KMS-11 (cell line): ENCODE data around the gene WNT10A.

ENCODE experiments used
- H2AFZ ChIP-seq: fragments of 200-600 bp; sonication (generic); 2 replicates; pipeline ENCODE4 v1.6.1; 2016; ENCODE audit warnings: antibody characterized with exemption, mixed run types, low read depth
- H3K27ac ChIP-seq: fragments of 200-600 bp; sonication (generic); 2 replicates; pipeline ENCODE4 v1.6.1; 2016; ENCODE audit warnings: mild to moderate bottlenecking, mixed run types
- H3K27me3 ChIP-seq: fragments of 200-600 bp; sonication (generic); 2 replicates; pipeline ENCODE4 v1.6.1; 2017; ENCODE audit warnings: mild to moderate bottlenecking, low read depth, mixed run types, moderate library complexity; ENCODE audit not compliant: insufficient read depth
- H3K36me3 ChIP-seq: fragments of 200-600 bp; sonication (generic); 2 replicates; pipeline ENCODE4 v1.6.1; 2017; ENCODE audit warnings: mild to moderate bottlenecking, mixed run types; ENCODE audit not compliant: insufficient read depth
- H3K4me1 ChIP-seq: fragments of 200-600 bp; sonication (generic); 2 replicates; pipeline ENCODE4 v1.6.1; 2016; ENCODE audit warnings: mild to moderate bottlenecking, low read depth, mixed run types; ENCODE audit not compliant: poor library complexity, severe bottlenecking
- H3K4me2 ChIP-seq: fragments of 200-600 bp; sonication (generic); 2 replicates; pipeline ENCODE4 v1.7.0; 2016; ENCODE audit warnings: mild to moderate bottlenecking, mixed run types
- H3K4me3 ChIP-seq: fragments of 200-600 bp; sonication (generic); IDR thresholded peaks from 2 replicates; pipeline ENCODE4 v1.6.1; 2017; ENCODE audit warnings: low read depth, low read length, mixed read lengths; ENCODE audit not compliant: insufficient read depth
- H3K79me2 ChIP-seq: fragments of 200-600 bp; sonication (generic); 2 replicates; pipeline ENCODE4 v1.6.1; 2016; ENCODE audit warnings: low read depth, mixed run types; ENCODE audit not compliant: insufficient read depth
- H3K9ac ChIP-seq: fragments of 200-600 bp; sonication (generic); 2 replicates; pipeline ENCODE4 v1.6.1; 2016; ENCODE audit warnings: mild to moderate bottlenecking, mixed run types
- H4K20me1 ChIP-seq: fragments of 200-600 bp; sonication (generic); 2 replicates; pipeline ENCODE4 v1.6.1; 2016; ENCODE audit warnings: mild to moderate bottlenecking, mixed run types; ENCODE audit not compliant: insufficient read depth
- TF ChIP-seq, protein P1 (sequence below): fragments of 200-600 bp; sonication (generic); conservative IDR thresholded peaks from 2 replicates; pipeline ENCODE4 v1.6.1; 2017; ENCODE audit warnings: low read depth, mild to moderate bottlenecking, antibody characterized with exemption, low read length, moderate library complexity, mixed read lengths

The WNT10A gene

GRCh38 chr2:218890369-218890768, 9.7 kb downstream of the WNT10A start:
- Histone ChIP-seq H2AFZ (no peak overlapping the region), H3K79me2 (peaks cover 27% of the 10 kb centered on the region; the same call in 1 of the 2 replicates), H3K27me3 (no peaks in the 10 kb centered on the region), H3K4me3 (no peak overlapping the region), H3K4me2 (no peak overlapping the region; the same call in 1 of the 2 replicates), H3K27ac (no peak overlapping the region), H3K4me1 (peaks cover 91% of the 10 kb centered on the region), H3K36me3 (no peaks in the 10 kb centered on the region), H4K20me1 (no peaks in the 10 kb centered on the region), H3K9ac (no peak overlapping the region)
- TF ChIP-seq, protein P1, sequence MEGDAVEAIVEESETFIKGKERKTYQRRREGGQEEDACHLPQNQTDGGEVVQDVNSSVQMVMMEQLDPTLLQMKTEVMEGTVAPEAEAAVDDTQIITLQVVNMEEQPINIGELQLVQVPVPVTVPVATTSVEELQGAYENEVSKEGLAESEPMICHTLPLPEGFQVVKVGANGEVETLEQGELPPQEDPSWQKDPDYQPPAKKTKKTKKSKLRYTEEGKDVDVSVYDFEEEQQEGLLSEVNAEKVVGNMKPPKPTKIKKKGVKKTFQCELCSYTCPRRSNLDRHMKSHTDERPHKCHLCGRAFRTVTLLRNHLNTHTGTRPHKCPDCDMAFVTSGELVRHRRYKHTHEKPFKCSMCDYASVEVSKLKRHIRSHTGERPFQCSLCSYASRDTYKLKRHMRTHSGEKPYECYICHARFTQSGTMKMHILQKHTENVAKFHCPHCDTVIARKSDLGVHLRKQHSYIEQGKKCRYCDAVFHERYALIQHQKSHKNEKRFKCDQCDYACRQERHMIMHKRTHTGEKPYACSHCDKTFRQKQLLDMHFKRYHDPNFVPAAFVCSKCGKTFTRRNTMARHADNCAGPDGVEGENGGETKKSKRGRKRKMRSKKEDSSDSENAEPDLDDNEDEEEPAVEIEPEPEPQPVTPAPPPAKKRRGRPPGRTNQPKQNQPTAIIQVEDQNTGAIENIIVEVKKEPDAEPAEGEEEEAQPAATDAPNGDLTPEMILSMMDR, result no peak

DNA sequence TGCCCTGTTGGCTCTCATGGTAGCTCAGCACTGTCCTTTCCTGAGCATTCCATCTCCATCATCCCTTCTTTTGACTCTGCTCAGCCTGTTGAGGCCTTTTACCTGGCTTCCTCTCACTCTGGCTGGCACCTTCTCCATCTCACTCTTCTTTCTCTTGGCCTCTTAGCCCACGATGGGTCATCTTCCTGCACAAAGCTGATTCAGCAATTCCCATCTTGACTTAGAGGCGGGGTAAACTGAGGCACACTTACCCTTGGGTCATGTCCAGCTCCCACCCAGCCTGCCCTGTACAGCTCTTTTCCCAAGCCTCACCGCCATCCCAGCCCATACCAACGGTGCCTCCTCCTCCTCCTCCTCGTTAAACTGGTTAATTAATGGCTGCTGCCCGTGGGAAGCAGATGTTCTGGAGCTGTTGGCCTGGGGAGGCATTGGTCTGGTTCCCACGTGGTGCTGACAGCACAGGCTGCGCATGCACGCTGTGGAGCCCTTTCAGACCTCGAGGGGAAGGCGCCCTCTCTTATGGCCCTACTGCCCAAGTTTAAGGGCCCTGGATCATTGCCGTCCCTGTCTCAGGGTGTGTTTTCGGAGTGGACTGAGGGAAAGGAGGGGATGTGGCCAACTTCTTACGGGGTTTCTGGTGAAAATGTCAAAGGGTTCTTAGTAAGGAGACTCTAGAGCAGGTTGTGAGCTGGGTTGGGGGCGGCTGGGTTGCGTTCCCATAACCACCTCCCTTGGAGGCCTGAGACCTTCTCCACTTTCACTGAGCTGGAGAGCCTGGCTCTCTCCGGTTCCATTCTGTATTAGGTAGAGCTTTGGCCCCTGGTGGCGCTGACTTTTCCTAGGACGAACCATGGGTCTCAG, 10.9 kb downstream of the WNT10A start:
- no peak overlapping the region; the same call in 1 of the 2 replicates for H3K9ac ChIP-seq
- peaks cover 27% of the 10 kb centered on the region; the same call in 1 of the 2 replicates for H3K79me2 ChIP-seq
- TF ChIP-seq, protein P1, result no peak
- no peak overlapping the region for H2AFZ ChIP-seq
- H3K27ac ChIP-seq, result no peak overlapping the region; the same call in 1 of the 2 replicates
- H3K27me3 ChIP-seq, result no peaks in the 10 kb centered on the region
- H3K36me3 ChIP-seq, result no peaks in the 10 kb centered on the region
- peaks cover 90% of the 10 kb centered on the region for H3K4me1 ChIP-seq
- no peak overlapping the region for H3K4me3 ChIP-seq
- no peaks in the 10 kb centered on the region for H4K20me1 ChIP-seq
- H3K4me2 ChIP-seq, result peak overlapping the region; percentile 96

DNA sequence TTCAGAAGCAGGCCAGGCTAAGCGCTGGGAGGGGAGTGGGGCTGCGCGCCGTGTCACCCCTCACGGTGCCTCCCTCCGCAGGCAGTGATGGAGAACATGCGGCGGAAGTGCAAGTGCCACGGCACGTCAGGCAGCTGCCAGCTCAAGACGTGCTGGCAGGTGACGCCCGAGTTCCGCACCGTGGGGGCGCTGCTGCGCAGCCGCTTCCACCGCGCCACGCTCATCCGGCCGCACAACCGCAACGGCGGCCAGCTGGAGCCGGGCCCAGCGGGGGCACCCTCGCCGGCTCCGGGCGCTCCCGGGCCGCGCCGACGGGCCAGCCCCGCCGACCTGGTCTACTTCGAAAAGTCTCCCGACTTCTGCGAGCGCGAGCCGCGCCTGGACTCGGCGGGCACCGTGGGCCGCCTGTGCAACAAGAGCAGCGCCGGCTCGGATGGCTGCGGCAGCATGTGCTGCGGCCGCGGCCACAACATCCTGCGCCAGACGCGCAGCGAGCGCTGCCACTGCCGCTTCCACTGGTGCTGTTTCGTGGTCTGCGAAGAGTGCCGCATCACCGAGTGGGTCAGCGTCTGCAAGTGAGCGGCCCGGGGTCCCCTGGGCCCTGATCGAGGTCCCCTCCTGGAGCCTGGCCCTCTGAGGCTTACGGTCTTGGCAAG, 12.2 kb downstream of the WNT10A start:
- H3K36me3 ChIP-seq, result no peaks in the 10 kb centered on the region
- peak overlapping the region; percentile 68 for H3K4me3 ChIP-seq
- no peaks in the 10 kb centered on the region for H4K20me1 ChIP-seq
- H3K79me2 ChIP-seq, result peaks cover 25% of the 10 kb centered on the region; the same call in 1 of the 2 replicates
- H3K4me1 ChIP-seq, result peaks cover 82% of the 10 kb centered on the region
- TF ChIP-seq, protein P1, result peak; percentile 45; the same call in 1 of the 2 replicates
- no peaks in the 10 kb centered on the region for H3K27me3 ChIP-seq
- peak overlapping the region; percentile 97 for H3K27ac ChIP-seq
- peak overlapping the region; percentile 80 for H3K9ac ChIP-seq
- H3K4me2 ChIP-seq, result peak overlapping the region; percentile 96
- H2AFZ ChIP-seq, result peak overlapping the region; percentile 8; the same call in 1 of the 2 replicates

GRCh38 chr2:218893349-218894150, 12.9 kb downstream of the WNT10A start:
- H3K9ac ChIP-seq, result peak overlapping the region; percentile 80
- H3K79me2 ChIP-seq, result peaks cover 24% of the 10 kb centered on the region; the same call in 1 of the 2 replicates
- TF ChIP-seq, protein P1, result no peak
- H3K4me3 ChIP-seq, result peak overlapping the region; percentile 68
- H4K20me1 ChIP-seq, result no peaks in the 10 kb centered on the region
- H2AFZ ChIP-seq, result no peak overlapping the region
- peaks cover 82% of the 10 kb centered on the region for H3K4me1 ChIP-seq
- H3K27ac ChIP-seq, result peak overlapping the region; percentile 97
- no peaks in the 10 kb centered on the region for H3K27me3 ChIP-seq
- no peaks in the 10 kb centered on the region for H3K36me3 ChIP-seq
- peak overlapping the region; percentile 96 for H3K4me2 ChIP-seq
